GM23248 (cell line): ENCODE data around the gene PC.

Experiments
- EZH2 ChIP-seq: fragments of 200-600 bp; sonication (generic); IDR thresholded peaks from 2 replicates; pipeline ENCODE4 v1.6.1; 2018; ENCODE audit warnings: antibody characterized with exemption, mild to moderate bottlenecking; ENCODE audit not compliant: insufficient read depth, poor library complexity, severe bottlenecking
- EZH2phosphoT487 ChIP-seq: fragments of 200-600 bp; sonication (generic); IDR thresholded peaks from 2 replicates; pipeline ENCODE4 v1.6.1; 2018; ENCODE audit warnings: antibody characterized with exemption, moderate library complexity, mild to moderate bottlenecking, low read depth; ENCODE audit not compliant: insufficient read depth

DNA sequence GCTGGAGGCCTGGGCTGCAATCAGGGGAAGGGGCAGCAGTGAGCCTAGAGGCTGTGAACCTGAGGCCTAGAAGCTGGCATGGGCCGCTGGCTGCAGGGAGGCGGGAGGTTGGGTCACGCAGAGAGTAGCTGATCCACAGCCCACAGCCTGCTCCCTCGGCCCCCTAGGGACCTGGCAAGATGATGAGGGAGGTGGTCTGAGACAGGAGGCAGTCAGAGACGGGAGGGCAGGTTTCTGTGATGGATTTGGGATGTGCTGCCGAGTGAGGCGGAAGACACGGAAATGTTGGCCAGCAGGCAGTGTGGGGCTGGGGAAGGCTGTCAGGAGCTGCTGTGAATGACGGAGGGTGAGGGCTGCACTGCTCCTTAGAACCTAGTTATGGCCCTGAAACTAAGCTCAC lies 78.6 kb downstream of the PC start:
- TF ChIP-seq EZH2 (no peak), EZH2phosphoT487 (no peak)
